Fibroblast of lung (primary cell): ENCODE results near the gene CYSLTR1. TPM values are rescaled to one million over a fixed set of nuclear protein-coding genes. Genes with fewer than 3 reads are reported as not detected.

Experiments used
- DNase-seq, 2 donors: peaks; one replicate each; pipeline versions ENCODE4 v3.0.0 to v3.0.0-alpha.2; 2010; ENCODE audit warnings: low read depth in 2 of 2
- H2AFZ ChIP-seq: 2 replicates; pipeline ENCODE4 v1.5.1; 2012; ENCODE audit warnings: low read length, control low read depth, inconsistent platforms
- H3K27ac ChIP-seq: 2 replicates; pipeline ENCODE4 v1.5.1; 2011; ENCODE audit warnings: low read length, control low read depth; ENCODE audit not compliant: insufficient read depth
- H3K27me3 ChIP-seq: 2 replicates; pipeline ENCODE4 v1.5.1; 2011; ENCODE audit warnings: mild to moderate bottlenecking, low read length; ENCODE audit not compliant: control insufficient read depth, insufficient read depth
- H3K36me3 ChIP-seq: 2 replicates; pipeline ENCODE4 v1.5.1; 2011; ENCODE audit warnings: low read length; ENCODE audit not compliant: control insufficient read depth, insufficient read depth
- H3K4me1 ChIP-seq: 2 replicates; pipeline ENCODE4 v1.5.1; 2011; ENCODE audit warnings: low read length; ENCODE audit not compliant: control insufficient read depth, insufficient read depth; ENCODE audit errors: extremely low read depth
- H3K4me2 ChIP-seq: 2 replicates; pipeline ENCODE4 v1.5.1; 2011; ENCODE audit warnings: low read length, control low read depth; ENCODE audit not compliant: insufficient read depth; ENCODE audit errors: extremely low read depth
- H3K4me3 ChIP-seq, 4 experiments: fragments of 200-600 bp in 1 of 4; sonication (generic) in 1 of 4; replicated peaks in 1 of 4; 2 replicates each; pipeline ENCODE4 v1.5.1; 2011 to 2016; ENCODE audit warnings: low read length in 4 of 4, low read depth in 3 of 4, mild to moderate bottlenecking in 3 of 4, control low read depth in 2 of 4, inconsistent platforms in 1 of 4, mixed read lengths in 1 of 4; ENCODE audit not compliant: insufficient read depth in 1 of 4; ENCODE audit errors: control extremely low read depth in 1 of 4
- H3K79me2 ChIP-seq: 2 replicates; pipeline ENCODE4 v1.5.1; 2012; ENCODE audit warnings: mild to moderate bottlenecking, low read length, inconsistent platforms; ENCODE audit not compliant: control insufficient read depth, insufficient read depth
- H3K9ac ChIP-seq: 2 replicates; pipeline ENCODE4 v1.5.1; 2011; ENCODE audit warnings: mild to moderate bottlenecking, low read length, control low read depth; ENCODE audit not compliant: insufficient read depth
- H3K9me3 ChIP-seq: 2 replicates; pipeline ENCODE4 v1.5.1; 2012; ENCODE audit warnings: low read depth, low read length; ENCODE audit not compliant: control insufficient read depth, insufficient read depth
- H4K20me1 ChIP-seq: 2 replicates; pipeline ENCODE4 v1.5.1; 2011; ENCODE audit warnings: low read length; ENCODE audit not compliant: control insufficient read depth, insufficient read depth; ENCODE audit errors: extremely low read depth
- EZH2 ChIP-seq: IDR thresholded peaks from 2 replicates; pipeline ENCODE4 v1.5.1; 2012; ENCODE audit warnings: low read length, control low read depth, mild to moderate bottlenecking; ENCODE audit errors: missing control alignments
- polyA plus RNA-seq, 2 donors: library from polyadenylated mRNA; depleted of rRNA in 1 of 2; stranded (reverse) in 1 of 2; unstranded in 1 of 2; fragments of >200 nt; gene quantifications; 2 replicates each; pipeline ENCODE4 v1.2.1, GENCODE V29; 2011 to 2012; ENCODE audit warnings: missing spikeins in 1 of 2
- total RNA-seq: library from RNA; depleted of rRNA; stranded (reverse); fragments of >200 nt; gene quantifications from 2 replicates; pipeline ENCODE4 v1.2.1, GENCODE V29; 2014
- TF ChIP-seq, protein P1 (sequence below), 2 donors: IDR thresholded peaks in 1 of 2; conservative IDR thresholded peaks in 1 of 2; 1 replicate in 1 of 2; 2 replicates in 1 of 2; pipeline ENCODE4 v1.5.1; 2011 to 2012; ENCODE audit warnings: low read length in 2 of 2, control low read depth in 1 of 2, inconsistent platforms in 1 of 2, low read depth in 1 of 2, mild to moderate bottlenecking in 1 of 2

Gene CYSLTR1
- total and polyA plus RNA-seq, 2 donors (not counting 1 experiment from before 2014, with no cell fraction given): 0.02 to 0.50 TPM

DNA sequence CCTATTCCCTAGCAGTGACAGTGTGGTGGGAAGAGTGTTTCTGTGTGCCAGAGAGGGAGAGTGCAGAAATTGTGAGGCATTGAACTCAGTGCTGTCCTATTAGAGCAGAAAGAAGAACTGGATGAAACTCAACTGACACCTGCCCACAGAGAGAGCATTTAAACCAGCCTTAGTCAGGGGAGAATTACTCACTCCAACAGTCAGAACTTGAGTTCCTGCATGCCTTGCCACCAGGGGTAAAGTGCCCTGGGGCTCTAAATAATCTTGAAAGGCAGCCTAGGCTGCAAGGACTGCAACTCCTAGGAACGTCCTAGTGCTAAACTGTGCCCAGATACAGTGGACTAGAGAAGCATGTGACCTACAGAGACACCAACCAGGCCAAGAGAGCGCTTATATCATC, 12.8 kb downstream of the CYSLTR1 start:
- H3K4me1 ChIP-seq: no peaks in the 10 kb centered on the region
- H3K36me3 ChIP-seq: no peaks in the 10 kb centered on the region
- no peaks in the 10 kb centered on the region for H3K27me3 ChIP-seq
- no peak overlapping the region for H3K27ac ChIP-seq
- no peaks in the 10 kb centered on the region for H3K79me2 ChIP-seq
- no peak overlapping the region for H3K4me3 ChIP-seq
- no peak overlapping the region for H2AFZ ChIP-seq
- no peaks in the 10 kb centered on the region for H3K9me3 ChIP-seq
- no peaks in the 10 kb centered on the region for H4K20me1 ChIP-seq
- H3K9ac ChIP-seq: no peak overlapping the region
- H3K4me2 ChIP-seq: no peak overlapping the region
- no peak for TF ChIP-seq EZH2
- TF ChIP-seq, protein P1, sequence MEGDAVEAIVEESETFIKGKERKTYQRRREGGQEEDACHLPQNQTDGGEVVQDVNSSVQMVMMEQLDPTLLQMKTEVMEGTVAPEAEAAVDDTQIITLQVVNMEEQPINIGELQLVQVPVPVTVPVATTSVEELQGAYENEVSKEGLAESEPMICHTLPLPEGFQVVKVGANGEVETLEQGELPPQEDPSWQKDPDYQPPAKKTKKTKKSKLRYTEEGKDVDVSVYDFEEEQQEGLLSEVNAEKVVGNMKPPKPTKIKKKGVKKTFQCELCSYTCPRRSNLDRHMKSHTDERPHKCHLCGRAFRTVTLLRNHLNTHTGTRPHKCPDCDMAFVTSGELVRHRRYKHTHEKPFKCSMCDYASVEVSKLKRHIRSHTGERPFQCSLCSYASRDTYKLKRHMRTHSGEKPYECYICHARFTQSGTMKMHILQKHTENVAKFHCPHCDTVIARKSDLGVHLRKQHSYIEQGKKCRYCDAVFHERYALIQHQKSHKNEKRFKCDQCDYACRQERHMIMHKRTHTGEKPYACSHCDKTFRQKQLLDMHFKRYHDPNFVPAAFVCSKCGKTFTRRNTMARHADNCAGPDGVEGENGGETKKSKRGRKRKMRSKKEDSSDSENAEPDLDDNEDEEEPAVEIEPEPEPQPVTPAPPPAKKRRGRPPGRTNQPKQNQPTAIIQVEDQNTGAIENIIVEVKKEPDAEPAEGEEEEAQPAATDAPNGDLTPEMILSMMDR (conservative IDR thresholded peaks at IDR 0.05 in 1 of 2, IDR thresholded peaks at IDR 0.05 in 1 of 2; ENCODE audit: low read depth in 1 of 2, low read length in 2 of 2): no peak
- no peak for DNase-seq

DNA sequence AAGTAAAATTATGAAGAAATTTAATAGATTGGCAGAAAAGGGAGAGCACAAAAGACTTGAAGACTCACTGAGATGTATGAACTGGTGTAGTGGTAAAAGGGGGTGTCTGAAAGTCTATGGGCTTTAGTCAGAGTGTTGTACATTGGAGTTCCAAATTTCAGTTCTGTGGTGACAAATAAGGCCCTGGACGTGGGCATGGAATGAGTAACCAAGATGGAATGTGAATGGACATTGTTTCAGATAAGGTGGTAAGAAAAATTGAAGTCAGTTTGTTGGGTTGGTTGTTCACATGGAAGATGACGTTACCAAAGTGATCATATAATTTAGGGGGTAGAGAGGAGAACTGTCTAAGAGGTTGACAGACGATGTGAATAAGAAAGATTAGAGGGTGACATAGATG, 13.9 kb downstream of the CYSLTR1 start:
- Histone ChIP-seq H3K79me2 (no peaks in the 10 kb centered on the region), H3K4me1 (no peaks in the 10 kb centered on the region), H4K20me1 (no peaks in the 10 kb centered on the region), H3K9ac (no peak overlapping the region), H3K27ac (no peak overlapping the region), H2AFZ (no peak overlapping the region), H3K27me3 (no peaks in the 10 kb centered on the region), H3K4me3 (no peak overlapping the region), H3K36me3 (no peaks in the 10 kb centered on the region), H3K9me3 (no peaks in the 10 kb centered on the region), H3K4me2 (no peak overlapping the region)
- TF ChIP-seq EZH2: no peak
- TF ChIP-seq, protein P1 (conservative IDR thresholded peaks at IDR 0.05 in 1 of 2, IDR thresholded peaks at IDR 0.05 in 1 of 2; ENCODE audit: low read depth in 1 of 2, low read length in 2 of 2): no peak
- no peak for DNase-seq

DNA sequence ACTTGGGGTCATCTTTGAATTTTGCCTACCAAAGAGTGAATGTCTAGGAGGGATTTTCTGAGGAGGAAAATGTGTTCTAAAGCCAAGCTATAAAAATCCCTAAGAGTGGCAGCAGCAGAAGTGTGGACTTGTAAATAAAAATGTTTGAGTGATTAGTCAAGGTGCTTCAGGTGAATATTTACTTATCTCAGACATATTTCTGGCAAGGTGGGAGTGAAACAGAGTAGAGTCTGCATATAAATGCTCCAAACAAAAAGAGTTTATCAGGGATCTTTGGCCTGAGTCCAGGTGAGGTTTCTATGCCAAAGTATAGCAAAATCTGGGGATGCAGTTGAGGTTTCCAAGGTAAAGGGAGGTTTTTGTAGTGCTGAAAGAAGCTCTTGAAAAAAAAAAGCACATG, 19.7 kb downstream of the CYSLTR1 start:
- Histone ChIP-seq H3K36me3 (no peaks in the 10 kb centered on the region), H3K4me3 (no peak overlapping the region), H3K9me3 (no peaks in the 10 kb centered on the region), H2AFZ (no peak overlapping the region), H3K9ac (no peak overlapping the region), H3K27ac (no peak overlapping the region), H3K4me1 (no peaks in the 10 kb centered on the region), H3K79me2 (no peaks in the 10 kb centered on the region), H3K27me3 (no peaks in the 10 kb centered on the region), H3K4me2 (no peak overlapping the region), H4K20me1 (no peaks in the 10 kb centered on the region)
- TF ChIP-seq, protein P1 (conservative IDR thresholded peaks at IDR 0.05 in 1 of 2, IDR thresholded peaks at IDR 0.05 in 1 of 2; ENCODE audit: low read depth in 1 of 2, low read length in 2 of 2): no peak
- no peak for TF ChIP-seq EZH2
- no peak for DNase-seq
